H1 (cell line): ENCODE measurements around the gene MCEE. TPM values are rescaled to one million over a fixed set of nuclear protein-coding genes. Genes with fewer than 3 reads are reported as not detected.
A peak's percentile ranks its signal among the peaks of the same experiment; 100 is the strongest.

Experiments
- PHF8 ChIP-seq: fragments of 200-600 bp; sonication (generic); conservative IDR thresholded peaks from 2 replicates; pipeline ENCODE4 v1.7.1; 2012; ENCODE audit warnings: low read depth, mild to moderate bottlenecking, inconsistent platforms, low read length, moderate library complexity
- SUZ12 ChIP-seq: fragments of 200-600 bp; sonication (generic); IDR thresholded peaks from 2 replicates; pipeline ENCODE4 v1.6.1; 2012; ENCODE audit warnings: mild to moderate bottlenecking, inconsistent platforms, low read length, moderate library complexity, mixed read lengths
- polyA plus RNA-seq, 7 experiments: library from polyadenylated mRNA; depleted of rRNA in 3 of 7; stranded (reverse) in 5 of 7; unstranded in 2 of 7; fragments of >200 nt in 5 of 7; fragments of 200-250 nt in 2 of 7; gene quantifications; 1 replicate in 5 of 7; 2 replicates in 1 of 7; 4 replicates in 1 of 7; pipeline versions ENCODE4 v1.2.1 to v1.2.3, GENCODE V29; 2011 to 2013; ENCODE audit warnings: missing spikeins in 2 of 7, mixed read lengths in 2 of 7
- total RNA-seq: library from RNA; stranded (reverse); fragmentation: NEBNext Ultra II Directional; extraction: Animal tissue kit (Norgen Biotek cat#: 25700); gene quantifications from 2 replicates; pipeline ENCODE4 v1.2.1, GENCODE V29; 2021
- TF ChIP-seq, protein P1 (sequence below): IDR thresholded peaks from 2 replicates; pipeline ENCODE4 v1.6.1; 2012; ENCODE audit warnings: low read length, inconsistent platforms

MCEE gene
- total and polyA plus RNA-seq, 2 of the 8 experiments (the other 6 are each of a cell fraction or from before 2014, with no cell fraction given): 7.3 to 14.1 TPM

- TF ChIP-seq SUZ12 (no peak), PHF8 (peak; percentile 56; the same call in 1 of the 2 replicates)
- TF ChIP-seq, protein P1, sequence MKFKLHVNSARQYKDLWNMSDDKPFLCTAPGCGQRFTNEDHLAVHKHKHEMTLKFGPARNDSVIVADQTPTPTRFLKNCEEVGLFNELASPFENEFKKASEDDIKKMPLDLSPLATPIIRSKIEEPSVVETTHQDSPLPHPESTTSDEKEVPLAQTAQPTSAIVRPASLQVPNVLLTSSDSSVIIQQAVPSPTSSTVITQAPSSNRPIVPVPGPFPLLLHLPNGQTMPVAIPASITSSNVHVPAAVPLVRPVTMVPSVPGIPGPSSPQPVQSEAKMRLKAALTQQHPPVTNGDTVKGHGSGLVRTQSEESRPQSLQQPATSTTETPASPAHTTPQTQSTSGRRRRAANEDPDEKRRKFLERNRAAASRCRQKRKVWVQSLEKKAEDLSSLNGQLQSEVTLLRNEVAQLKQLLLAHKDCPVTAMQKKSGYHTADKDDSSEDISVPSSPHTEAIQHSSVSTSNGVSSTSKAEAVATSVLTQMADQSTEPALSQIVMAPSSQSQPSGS: no peak
These were observed 202 bp downstream of the MCEE start (continued) for GRCh38 chr2:71129902-71130151.
